ENCODE measurements around the gene SRRM2. TPM values are rescaled to one million over a fixed set of nuclear protein-coding genes. Genes with fewer than 3 reads are reported as not detected.
A peak's percentile ranks its signal among the peaks of the same experiment; 100 is the strongest.

SRRM2 gene
- total RNA-seq, 2 donors from 2014 or later = 843 to 876 TPM

DNA sequence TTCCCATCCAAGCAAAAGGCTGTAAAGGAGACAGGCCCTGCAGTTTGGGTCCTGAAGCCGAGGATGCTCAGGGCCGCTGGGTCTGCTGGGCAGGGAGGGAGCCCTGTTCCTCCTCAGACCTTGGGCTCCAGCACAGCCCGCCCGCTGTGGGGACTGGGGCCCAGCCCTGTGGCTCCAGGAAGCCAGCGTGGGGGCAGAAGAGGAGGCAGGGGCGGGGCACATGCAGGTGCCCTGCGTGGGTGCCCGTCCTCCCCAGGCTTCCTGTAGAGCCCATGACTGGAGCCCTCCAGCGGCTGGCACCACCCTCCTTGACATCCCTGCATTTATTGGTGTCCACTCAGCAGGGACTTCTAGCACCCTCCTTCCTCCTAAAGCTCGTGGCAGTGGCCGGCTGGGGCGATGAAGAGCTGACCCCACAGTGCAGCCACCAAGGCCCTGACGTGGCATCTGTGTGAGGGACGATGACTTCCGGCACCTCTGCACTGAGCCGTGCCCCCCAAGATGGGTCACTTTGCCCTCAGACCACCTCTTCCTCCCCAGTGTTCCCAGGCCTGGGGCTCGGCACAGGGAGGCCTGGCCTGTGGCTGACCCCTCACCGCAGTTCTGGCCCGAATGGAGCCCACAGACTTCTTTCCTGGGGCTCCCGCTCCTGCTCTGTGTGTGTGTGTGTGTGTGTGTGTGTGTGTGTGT is 42.3 kb upstream of the SRRM2 start:
- no peak overlapping the region for H3K27ac Mint-ChIP-seq

DNA sequence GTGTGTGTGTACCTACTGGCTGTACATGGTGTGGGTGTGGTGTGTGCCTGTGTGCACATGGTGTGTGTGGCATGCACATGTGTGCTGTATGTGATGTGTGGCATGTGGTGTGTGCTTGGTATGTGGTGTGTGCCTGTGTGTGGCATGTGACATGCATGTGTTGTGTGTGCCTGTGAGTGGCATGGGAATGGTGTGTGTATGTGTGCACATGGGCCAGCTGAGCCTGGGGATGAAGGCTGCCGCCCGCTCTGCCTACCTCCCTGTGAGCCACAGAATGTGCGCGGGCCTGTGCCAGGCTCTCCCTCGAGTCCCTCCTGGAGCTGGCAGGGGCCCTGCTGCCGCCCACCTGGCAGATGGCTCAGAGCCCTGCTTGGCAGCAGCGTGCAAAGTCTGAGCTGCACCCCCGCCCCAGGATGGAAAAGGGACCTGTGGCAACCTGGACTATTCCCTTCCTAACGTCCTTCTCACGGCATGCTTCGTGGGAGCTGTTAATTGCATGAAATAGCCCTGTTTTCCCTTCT is 41.7 kb upstream of the SRRM2 start:
- Mint-ChIP-seq H3K4me1 (no peaks in the 10 kb centered on the region), H3K27ac (no peak overlapping the region), H3K4me3 (no peak overlapping the region), H3K36me3 (ENCODE audit: low read depth) (peaks cover 14% of the 10 kb centered on the region), H3K27me3 (ENCODE audit: insufficient read depth) (peaks cover 3% of the 10 kb centered on the region), H3K9me3 (no peaks in the 10 kb centered on the region)
- no peaks in the 10 kb centered on the region for H3K4me1 ChIP-seq (ENCODE audit: control insufficient read depth, insufficient read depth, low read length)
- no peak for DNase-seq
- no peaks in the 10 kb centered on the region for H3K27me3 ChIP-seq (ENCODE audit: control insufficient read depth, insufficient read depth, low read length, poor library complexity, severe bottlenecking)
- H3K9ac ChIP-seq (ENCODE audit: extremely low read depth, low read length, poor library complexity, severe bottlenecking) = no peak overlapping the region
- H3K9me3 ChIP-seq (ENCODE audit: control insufficient read depth, low read length) = no peaks in the 10 kb centered on the region
- H3K4me3 ChIP-seq (ENCODE audit: low read length) = no peak overlapping the region
- peaks cover 7% of the 10 kb centered on the region for H3K36me3 ChIP-seq (ENCODE audit: control insufficient read depth, insufficient read depth, low read length)
- peak overlapping the region; percentile 57 for H3K27ac ChIP-seq (ENCODE audit: low read depth, low read length)
- TF ChIP-seq, protein P1, sequence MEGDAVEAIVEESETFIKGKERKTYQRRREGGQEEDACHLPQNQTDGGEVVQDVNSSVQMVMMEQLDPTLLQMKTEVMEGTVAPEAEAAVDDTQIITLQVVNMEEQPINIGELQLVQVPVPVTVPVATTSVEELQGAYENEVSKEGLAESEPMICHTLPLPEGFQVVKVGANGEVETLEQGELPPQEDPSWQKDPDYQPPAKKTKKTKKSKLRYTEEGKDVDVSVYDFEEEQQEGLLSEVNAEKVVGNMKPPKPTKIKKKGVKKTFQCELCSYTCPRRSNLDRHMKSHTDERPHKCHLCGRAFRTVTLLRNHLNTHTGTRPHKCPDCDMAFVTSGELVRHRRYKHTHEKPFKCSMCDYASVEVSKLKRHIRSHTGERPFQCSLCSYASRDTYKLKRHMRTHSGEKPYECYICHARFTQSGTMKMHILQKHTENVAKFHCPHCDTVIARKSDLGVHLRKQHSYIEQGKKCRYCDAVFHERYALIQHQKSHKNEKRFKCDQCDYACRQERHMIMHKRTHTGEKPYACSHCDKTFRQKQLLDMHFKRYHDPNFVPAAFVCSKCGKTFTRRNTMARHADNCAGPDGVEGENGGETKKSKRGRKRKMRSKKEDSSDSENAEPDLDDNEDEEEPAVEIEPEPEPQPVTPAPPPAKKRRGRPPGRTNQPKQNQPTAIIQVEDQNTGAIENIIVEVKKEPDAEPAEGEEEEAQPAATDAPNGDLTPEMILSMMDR (conservative IDR thresholded peaks at IDR 0.05) = no peak
- WGBS, 2 experiments (ENCODE audit: insufficient coverage in 1 of 2, insufficient read length in 1 of 2) = 87 to 94% methylated on average over 4 to 11 of the region's 11 CpGs

More for the DNA sequence above, 42.3 kb upstream of the SRRM2 start:
- Histone ChIP-seq H3K36me3 (ENCODE audit: control insufficient read depth, insufficient read depth, low read length) (peaks cover 12% of the 10 kb centered on the region), H3K4me1 (ENCODE audit: control insufficient read depth, insufficient read depth, low read length) (no peaks in the 10 kb centered on the region), H3K27ac (ENCODE audit: low read depth, low read length) (no peak overlapping the region), H3K9ac (ENCODE audit: extremely low read depth, low read length, poor library complexity, severe bottlenecking) (no peak overlapping the region), H3K27me3 (ENCODE audit: control insufficient read depth, insufficient read depth, low read length, poor library complexity, severe bottlenecking) (no peaks in the 10 kb centered on the region), H3K4me3 (ENCODE audit: low read length) (no peak overlapping the region), H3K9me3 (ENCODE audit: control insufficient read depth, low read length) (no peaks in the 10 kb centered on the region)
- peaks cover 3% of the 10 kb centered on the region for H3K27me3 Mint-ChIP-seq (ENCODE audit: insufficient read depth)
- 89 to 90% methylated on average over 8 to 20 of the region's 20 CpGs for WGBS, 2 experiments (ENCODE audit: insufficient coverage in 1 of 2, insufficient read length in 1 of 2)
- no peaks in the 10 kb centered on the region for H3K9me3 Mint-ChIP-seq
- H3K4me1 Mint-ChIP-seq = no peaks in the 10 kb centered on the region
- peaks cover 14% of the 10 kb centered on the region for H3K36me3 Mint-ChIP-seq (ENCODE audit: low read depth)
- no peak for DNase-seq
- TF ChIP-seq, protein P1 (conservative IDR thresholded peaks at IDR 0.05) = no peak
- H3K4me3 Mint-ChIP-seq = no peak overlapping the region

DNA sequence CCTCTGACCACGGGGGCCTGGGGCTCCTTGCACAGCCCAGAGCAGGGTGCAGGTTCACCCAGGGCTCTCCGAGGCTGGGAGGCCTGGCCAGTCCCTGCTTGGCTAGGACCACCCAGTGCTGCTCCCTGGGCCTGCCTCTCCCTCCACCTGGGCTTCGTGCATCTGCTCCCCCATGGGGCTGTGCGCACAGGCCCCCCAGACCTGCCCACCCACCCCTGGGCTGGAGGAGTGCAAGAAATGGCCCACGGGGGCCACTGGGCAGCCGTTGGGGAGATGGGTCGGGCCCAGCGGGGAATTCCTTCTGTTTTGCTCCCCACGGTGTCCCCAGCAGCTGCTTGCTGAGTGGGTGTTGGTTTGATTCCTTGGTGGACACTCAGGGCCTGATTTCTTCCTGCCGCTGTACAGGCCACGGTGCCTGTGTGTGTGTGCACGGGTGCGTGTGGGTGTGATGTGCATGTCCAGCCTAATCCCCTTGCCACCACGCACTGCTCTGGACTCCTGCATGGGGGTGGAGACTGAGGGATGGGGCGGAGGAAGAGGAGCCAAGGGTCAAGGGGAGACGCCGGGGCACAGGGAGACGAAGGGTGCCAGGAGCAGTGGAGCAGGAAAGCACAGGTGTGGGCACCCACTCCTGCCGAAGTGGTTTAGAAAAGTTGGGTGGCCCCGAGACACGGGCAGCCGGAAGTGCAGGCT is 40.9 kb upstream of the SRRM2 start:
- no peaks in the 10 kb centered on the region for H3K9me3 Mint-ChIP-seq
- peaks cover 14% of the 10 kb centered on the region for H3K36me3 Mint-ChIP-seq (ENCODE audit: low read depth)
- Histone ChIP-seq H3K9ac (ENCODE audit: extremely low read depth, low read length, poor library complexity, severe bottlenecking) (no peak overlapping the region), H3K27ac (ENCODE audit: low read depth, low read length) (no peak overlapping the region), H3K27me3 (ENCODE audit: control insufficient read depth, insufficient read depth, low read length, poor library complexity, severe bottlenecking) (no peaks in the 10 kb centered on the region), H3K9me3 (ENCODE audit: control insufficient read depth, low read length) (no peaks in the 10 kb centered on the region), H3K36me3 (ENCODE audit: control insufficient read depth, insufficient read depth, low read length) (peaks cover 7% of the 10 kb centered on the region), H3K4me3 (ENCODE audit: low read length) (no peak overlapping the region), H3K4me1 (ENCODE audit: control insufficient read depth, insufficient read depth, low read length) (no peaks in the 10 kb centered on the region)
- H3K27me3 Mint-ChIP-seq (ENCODE audit: insufficient read depth) = peaks cover 5% of the 10 kb centered on the region
- no peak overlapping the region for H3K4me3 Mint-ChIP-seq
- TF ChIP-seq, protein P1 (conservative IDR thresholded peaks at IDR 0.05) = no peak
- WGBS, 2 experiments (ENCODE audit: insufficient coverage in 1 of 2, insufficient read length in 1 of 2) = 89 to 90% methylated on average over 9 to 22 of the region's 22 CpGs
- H3K4me1 Mint-ChIP-seq = no peaks in the 10 kb centered on the region
- DNase-seq = no peak
- H3K27ac Mint-ChIP-seq = no peak overlapping the region

Measured in endodermal cell (in vitro differentiated cells).